GM12878 (cell line): Measurements from ENCODE around the gene YDJC.

Source experiments
- CBX5 ChIP-seq: sonication (generic); IDR thresholded peaks from 2 replicates; pipeline ENCODE4 v1.6.1; 2016; ENCODE audit warnings: low read depth, moderate library complexity, mild to moderate bottlenecking, inconsistent platforms
- CTCF ChIP-seq, 3 experiments: IDR thresholded peaks in 2 of 3; conservative IDR thresholded peaks in 1 of 3; 2 replicates each; pipeline ENCODE4 v1.5.1; 2011; ENCODE audit warnings: low read depth in 3 of 3, low read length in 3 of 3, mild to moderate bottlenecking in 3 of 3, control low read depth in 2 of 3, moderate library complexity in 2 of 3, inconsistent platforms in 1 of 3, mixed read lengths in 1 of 3; ENCODE audit not compliant: control insufficient read depth in 2 of 3, insufficient read depth in 1 of 3; ENCODE audit errors: extremely low read depth in 1 of 3
- PAX5 ChIP-seq: IDR thresholded peaks from 2 replicates; pipeline ENCODE4 v1.6.1; 2011; ENCODE audit warnings: low read depth, low read length, borderline replicate concordance
- POLR2AphosphoS2 ChIP-seq: IDR thresholded peaks from 2 replicates; pipeline ENCODE4 v1.6.1; 2011; ENCODE audit warnings: low read depth, mild to moderate bottlenecking, low read length, improper control_type of control experiment, moderate library complexity
- USF1 ChIP-seq: IDR thresholded peaks from 2 replicates; pipeline ENCODE4 v1.6.1; 2011; ENCODE audit warnings: borderline replicate concordance, low read depth, mild to moderate bottlenecking, moderate library complexity, mixed read lengths, low read length; ENCODE audit not compliant: insufficient read depth; ENCODE audit errors: extremely low read length

GRCh38 chr22:21672107-21672629, 42.3 kb upstream of the YDJC start:
- no peak for TF ChIP-seq CTCF (IDR thresholded peaks at IDR 0.05 in 2 of 3, conservative IDR thresholded peaks at IDR 0.05 in 1 of 3; ENCODE audit: control insufficient read depth in 2 of 3, extremely low read depth in 1 of 3, insufficient read depth in 1 of 3, low read depth in 3 of 3, low read length in 3 of 3)
- no peak for TF ChIP-seq CBX5
- TF ChIP-seq PAX5 = no peak
- no peak for TF ChIP-seq USF1
- no peak for TF ChIP-seq POLR2AphosphoS2
